HL-60 (cell line): ENCODE results near the gene IRX5.

ENCODE experiments used
- DNase-seq, 2 experiments: peaks; one replicate each; pipeline ENCODE4 v3.0.0-alpha.2; 2010 to 2020; ENCODE audit warnings: low read depth in 1 of 2, low spot score in 1 of 2
- H3K27ac ChIP-seq: fragments of 250-450 bp; sonication (Bioruptor Pico); replicated peaks from 2 replicates; pipeline ENCODE4 v1.5.1; 2020; ENCODE audit warnings: mild to moderate bottlenecking, moderate library complexity
- H3K27me3 ChIP-seq: fragments of 250-450 bp; sonication (Bioruptor Pico); 2 replicates; pipeline ENCODE4 v1.5.1; 2021; ENCODE audit warnings: mild to moderate bottlenecking, moderate library complexity; ENCODE audit not compliant: insufficient read depth, poor library complexity, severe bottlenecking
- H3K4me3 ChIP-seq: replicated peaks from 2 replicates; pipeline ENCODE4 v1.5.1; 2011; ENCODE audit warnings: mild to moderate bottlenecking, control low read depth, low read length; ENCODE audit not compliant: insufficient read depth
- GABPA ChIP-seq: IDR thresholded peaks from 2 replicates; pipeline ENCODE4 v1.6.1; 2012; ENCODE audit warnings: low read depth
- POLR2AphosphoS5 ChIP-seq: IDR thresholded peaks from 2 replicates; pipeline ENCODE4 v1.6.1; 2012; ENCODE audit warnings: low read depth
- SPI1 ChIP-seq: IDR thresholded peaks from 2 replicates; pipeline ENCODE4 v1.6.1; 2012; ENCODE audit warnings: low read depth, mild to moderate bottlenecking, borderline replicate concordance
- TF ChIP-seq, protein P1 (sequence below): IDR thresholded peaks from one replicate; pipeline ENCODE4 v1.5.1; 2011; ENCODE audit warnings: low read length, control low read depth, inconsistent platforms; ENCODE audit not compliant: insufficient read depth
- TF ChIP-seq, protein P2 (sequence below): IDR thresholded peaks from 2 replicates; pipeline ENCODE4 v1.6.1; 2012; ENCODE audit warnings: low read depth; ENCODE audit not compliant: insufficient replicate concordance

Gene IRX5

DNA sequence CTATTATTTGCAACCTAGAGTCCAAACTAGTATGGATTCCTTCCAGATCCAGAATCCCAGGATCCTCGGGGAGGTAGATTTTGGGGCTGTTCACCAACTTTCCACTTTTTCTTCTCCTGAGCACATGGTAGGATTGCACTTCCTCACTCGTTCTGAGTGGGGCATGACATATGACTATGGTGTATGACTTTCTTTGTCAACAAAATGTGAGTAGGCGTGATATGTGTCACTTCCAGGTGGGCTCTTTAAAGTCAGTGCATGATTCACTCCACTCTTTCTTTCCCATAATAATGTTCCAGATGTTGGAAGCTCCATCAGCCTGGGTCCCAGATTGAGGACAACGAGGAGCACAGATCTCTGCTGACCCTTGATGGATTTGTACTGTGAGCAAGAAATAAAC lies 21.5 kb downstream of the IRX5 start:
- H3K27ac ChIP-seq = no peak overlapping the region
- DNase-seq = no peak
- TF ChIP-seq, protein P1, sequence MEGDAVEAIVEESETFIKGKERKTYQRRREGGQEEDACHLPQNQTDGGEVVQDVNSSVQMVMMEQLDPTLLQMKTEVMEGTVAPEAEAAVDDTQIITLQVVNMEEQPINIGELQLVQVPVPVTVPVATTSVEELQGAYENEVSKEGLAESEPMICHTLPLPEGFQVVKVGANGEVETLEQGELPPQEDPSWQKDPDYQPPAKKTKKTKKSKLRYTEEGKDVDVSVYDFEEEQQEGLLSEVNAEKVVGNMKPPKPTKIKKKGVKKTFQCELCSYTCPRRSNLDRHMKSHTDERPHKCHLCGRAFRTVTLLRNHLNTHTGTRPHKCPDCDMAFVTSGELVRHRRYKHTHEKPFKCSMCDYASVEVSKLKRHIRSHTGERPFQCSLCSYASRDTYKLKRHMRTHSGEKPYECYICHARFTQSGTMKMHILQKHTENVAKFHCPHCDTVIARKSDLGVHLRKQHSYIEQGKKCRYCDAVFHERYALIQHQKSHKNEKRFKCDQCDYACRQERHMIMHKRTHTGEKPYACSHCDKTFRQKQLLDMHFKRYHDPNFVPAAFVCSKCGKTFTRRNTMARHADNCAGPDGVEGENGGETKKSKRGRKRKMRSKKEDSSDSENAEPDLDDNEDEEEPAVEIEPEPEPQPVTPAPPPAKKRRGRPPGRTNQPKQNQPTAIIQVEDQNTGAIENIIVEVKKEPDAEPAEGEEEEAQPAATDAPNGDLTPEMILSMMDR = no peak
- TF ChIP-seq, protein P2, sequence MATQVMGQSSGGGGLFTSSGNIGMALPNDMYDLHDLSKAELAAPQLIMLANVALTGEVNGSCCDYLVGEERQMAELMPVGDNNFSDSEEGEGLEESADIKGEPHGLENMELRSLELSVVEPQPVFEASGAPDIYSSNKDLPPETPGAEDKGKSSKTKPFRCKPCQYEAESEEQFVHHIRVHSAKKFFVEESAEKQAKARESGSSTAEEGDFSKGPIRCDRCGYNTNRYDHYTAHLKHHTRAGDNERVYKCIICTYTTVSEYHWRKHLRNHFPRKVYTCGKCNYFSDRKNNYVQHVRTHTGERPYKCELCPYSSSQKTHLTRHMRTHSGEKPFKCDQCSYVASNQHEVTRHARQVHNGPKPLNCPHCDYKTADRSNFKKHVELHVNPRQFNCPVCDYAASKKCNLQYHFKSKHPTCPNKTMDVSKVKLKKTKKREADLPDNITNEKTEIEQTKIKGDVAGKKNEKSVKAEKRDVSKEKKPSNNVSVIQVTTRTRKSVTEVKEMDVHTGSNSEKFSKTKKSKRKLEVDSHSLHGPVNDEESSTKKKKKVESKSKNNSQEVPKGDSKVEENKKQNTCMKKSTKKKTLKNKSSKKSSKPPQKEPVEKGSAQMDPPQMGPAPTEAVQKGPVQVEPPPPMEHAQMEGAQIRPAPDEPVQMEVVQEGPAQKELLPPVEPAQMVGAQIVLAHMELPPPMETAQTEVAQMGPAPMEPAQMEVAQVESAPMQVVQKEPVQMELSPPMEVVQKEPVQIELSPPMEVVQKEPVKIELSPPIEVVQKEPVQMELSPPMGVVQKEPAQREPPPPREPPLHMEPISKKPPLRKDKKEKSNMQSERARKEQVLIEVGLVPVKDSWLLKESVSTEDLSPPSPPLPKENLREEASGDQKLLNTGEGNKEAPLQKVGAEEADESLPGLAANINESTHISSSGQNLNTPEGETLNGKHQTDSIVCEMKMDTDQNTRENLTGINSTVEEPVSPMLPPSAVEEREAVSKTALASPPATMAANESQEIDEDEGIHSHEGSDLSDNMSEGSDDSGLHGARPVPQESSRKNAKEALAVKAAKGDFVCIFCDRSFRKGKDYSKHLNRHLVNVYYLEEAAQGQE = no peak
- TF ChIP-seq GABPA (no peak), SPI1 (no peak), POLR2AphosphoS5 (no peak)
- H3K27me3 ChIP-seq = no peaks in the 10 kb centered on the region
- no peak overlapping the region for H3K4me3 ChIP-seq

DNA sequence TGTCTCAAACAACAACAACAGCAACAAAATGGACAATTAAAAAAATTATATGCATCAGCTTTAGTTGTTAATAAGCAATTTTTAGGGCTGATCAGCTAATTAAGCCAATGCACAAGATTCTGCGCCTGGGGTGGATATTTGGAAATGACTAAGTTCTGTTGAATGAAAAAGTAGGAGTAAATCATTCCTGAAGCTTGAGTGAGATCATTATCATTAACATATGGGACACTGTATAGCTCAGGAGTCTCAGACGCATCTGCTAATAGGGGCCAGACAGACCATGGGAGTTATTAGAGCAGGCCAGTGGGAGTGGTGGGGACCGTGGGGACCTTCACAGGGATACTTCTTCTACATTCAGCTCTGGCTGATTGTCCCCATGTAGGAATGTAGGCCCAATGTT lies 22.8 kb downstream of the IRX5 start:
- H3K27ac ChIP-seq = no peak overlapping the region
- TF ChIP-seq POLR2AphosphoS5 (no peak), GABPA (no peak), SPI1 (no peak)
- TF ChIP-seq, protein P1 = no peak
- TF ChIP-seq, protein P2 = no peak
- no peak overlapping the region for H3K4me3 ChIP-seq

DNA sequence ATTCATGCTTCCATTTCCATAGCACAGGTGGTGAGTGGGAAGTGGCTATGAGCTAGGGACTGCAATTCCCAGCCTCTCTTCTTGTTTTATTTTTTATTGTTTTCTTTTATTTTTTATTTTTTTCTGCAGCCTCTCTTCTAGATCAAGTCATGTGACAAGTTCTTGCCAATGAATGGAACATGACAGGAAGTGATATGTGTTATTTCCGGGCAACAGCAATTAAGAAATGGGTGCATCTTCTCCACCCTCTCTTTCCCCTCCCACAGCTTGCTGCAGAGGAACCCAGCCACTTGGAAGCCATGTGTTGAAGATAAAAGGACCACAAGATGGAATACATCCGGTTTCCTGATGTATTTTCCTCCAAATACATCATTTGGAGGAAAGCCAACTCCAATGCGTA lies 23.6 kb downstream of the IRX5 start:
- Histone ChIP-seq H3K4me3 (no peak overlapping the region), H3K27ac (no peak overlapping the region), H3K27me3 (no peaks in the 10 kb centered on the region)
- TF ChIP-seq SPI1 (no peak), GABPA (no peak)
- TF ChIP-seq, protein P2 = no peak
- DNase-seq = no peak

More for the DNA sequence above, 22.8 kb downstream of the IRX5 start:
- no peaks in the 10 kb centered on the region for H3K27me3 ChIP-seq
- no peak for DNase-seq

DNA sequence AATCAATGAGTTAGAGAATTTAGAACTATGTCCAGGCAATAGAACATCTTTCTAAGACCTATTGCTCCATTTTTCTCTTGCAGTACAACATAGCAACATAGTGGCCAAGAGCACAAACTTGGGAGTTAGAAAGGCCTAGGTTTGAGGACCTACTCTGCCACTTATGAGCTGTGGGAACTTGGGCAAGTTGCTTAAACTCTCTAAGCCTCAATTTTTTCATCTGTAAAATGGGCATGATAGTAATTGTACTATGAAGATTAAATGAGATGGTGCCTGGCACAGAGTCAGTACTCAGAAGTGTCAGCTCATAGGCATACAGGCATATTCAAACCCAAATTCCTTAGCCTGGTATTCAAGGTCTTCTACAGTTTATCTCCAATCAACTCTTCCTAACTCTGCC lies 25.1 kb downstream of the IRX5 start:
- H3K27ac ChIP-seq = no peak overlapping the region
- H3K4me3 ChIP-seq = no peak overlapping the region
- TF ChIP-seq SPI1 (no peak), GABPA (no peak), POLR2AphosphoS5 (no peak)
- TF ChIP-seq, protein P2 = no peak
- TF ChIP-seq, protein P1 = no peak
- no peak for DNase-seq
- no peaks in the 10 kb centered on the region for H3K27me3 ChIP-seq
